AML-193 (cell line): ENCODE measurements around the gene SYNPR.
"Not testable (repeated sequence)": the region's sequence is repeated elsewhere in the genome, so short reads cannot be mapped to it uniquely, and the experiment has no call there.

Source experiments
- DNase-seq, 2 experiments: peaks; one replicate each; lab custom pipeline; 2025; lab: John Stamatoyannopoulos, UW

The SYNPR gene

DNA sequence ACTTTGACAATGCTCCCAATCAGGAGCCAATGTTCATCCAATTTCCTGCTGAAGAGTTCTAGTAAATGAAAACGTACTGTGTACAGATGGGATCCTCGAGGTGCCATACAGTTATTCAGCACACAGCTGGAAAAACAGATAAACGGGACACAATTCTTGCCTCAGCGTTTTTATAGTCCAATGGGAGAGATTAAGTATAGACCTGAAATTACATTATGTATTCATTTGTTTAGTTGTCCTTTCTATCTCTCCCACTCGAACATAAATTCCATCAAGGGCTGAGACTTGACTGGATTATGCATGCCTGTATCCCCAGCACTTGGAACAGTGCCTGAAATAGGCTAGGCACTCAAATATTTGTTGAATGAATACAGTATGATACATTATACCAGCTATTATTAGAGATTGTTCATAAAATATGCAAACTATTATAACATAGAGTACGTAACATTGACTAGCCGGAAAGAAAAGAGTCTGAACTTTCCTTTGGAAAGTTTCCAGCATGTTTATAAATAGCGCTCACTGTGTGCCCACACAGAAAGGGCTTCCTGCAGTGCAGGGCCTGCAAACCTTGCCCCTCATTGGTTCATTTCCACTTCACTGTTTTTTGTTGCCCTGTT is 346.9 kb downstream of the SYNPR start:
- no peak for DNase-seq

DNA sequence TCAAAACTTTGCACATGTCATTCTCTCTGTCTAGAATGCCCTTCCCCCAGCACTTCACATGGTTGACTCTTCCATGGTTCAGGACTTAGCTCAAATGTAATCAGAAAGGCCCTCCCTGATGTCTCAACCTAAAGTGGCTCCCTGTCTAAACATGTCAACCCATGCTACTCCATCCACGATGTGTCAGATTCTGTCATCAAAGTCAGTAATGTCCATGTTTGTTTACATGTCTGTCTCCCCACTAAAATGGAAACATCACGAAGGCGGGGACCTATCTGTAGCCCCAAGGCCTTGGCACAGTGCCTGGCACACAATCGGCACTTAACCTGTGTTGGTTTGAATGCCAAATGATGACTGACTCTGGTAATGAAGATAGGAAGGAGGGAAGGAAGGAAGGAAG is 353.6 kb downstream of the SYNPR start:
- DNase-seq = no peak

DNA sequence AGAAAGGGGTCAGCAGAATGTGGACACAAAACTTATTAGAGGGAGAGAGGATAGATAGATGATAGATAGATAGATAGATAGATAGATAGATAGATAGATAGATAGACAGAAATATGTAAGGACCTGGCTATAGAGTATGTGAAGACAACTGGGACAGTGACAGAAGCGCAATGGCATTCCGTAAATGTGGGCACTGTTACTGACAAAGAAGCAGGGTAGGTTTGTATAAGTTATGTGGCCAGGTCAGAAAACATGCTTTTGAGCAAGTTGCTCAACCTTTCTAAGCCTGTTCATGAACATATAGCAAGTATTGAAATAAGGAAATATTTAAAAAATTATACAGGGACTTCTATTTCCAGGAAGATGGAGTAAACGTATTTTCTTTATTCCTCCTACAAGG is 357.1 kb downstream of the SYNPR start:
- no peak for DNase-seq

DNA sequence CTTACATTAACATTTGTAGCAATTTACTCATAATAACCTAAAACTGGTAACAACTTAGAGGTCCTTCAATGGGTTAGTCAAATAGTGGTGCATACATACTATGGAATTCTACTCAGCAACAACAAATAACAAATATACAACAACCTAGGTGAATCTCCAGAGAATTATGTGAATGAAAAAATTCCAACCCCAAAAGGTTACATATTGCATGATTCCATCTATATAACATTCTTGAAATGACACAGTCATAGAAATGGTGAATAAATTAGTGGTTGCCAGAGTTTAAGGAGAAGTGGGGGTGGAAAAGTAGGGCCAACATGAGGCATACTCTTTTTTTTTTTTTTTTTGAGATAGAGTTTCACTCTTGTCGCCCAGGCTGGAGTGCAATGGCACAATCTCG is 361.7 kb downstream of the SYNPR start:
- DNase-seq = no peak

DNA sequence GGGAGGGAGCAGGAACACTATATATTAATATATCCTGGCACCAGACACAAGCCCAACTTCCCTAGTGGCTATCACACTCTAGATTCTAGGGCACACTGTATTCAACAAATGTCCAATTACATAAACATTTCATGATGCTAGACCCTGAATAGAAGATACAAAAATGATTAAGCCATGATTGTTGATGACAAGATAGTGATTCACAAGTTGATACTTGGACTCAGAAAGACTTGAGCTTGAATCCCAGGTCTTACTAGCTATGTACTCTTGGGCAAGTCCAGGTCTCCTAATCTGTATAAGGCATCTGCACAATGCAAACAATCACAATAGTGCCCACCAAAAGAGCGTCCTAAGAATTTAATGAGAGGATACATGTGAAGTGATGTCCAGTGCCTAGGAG is 364.4 kb downstream of the SYNPR start:
- DNase-seq = no peak

DNA sequence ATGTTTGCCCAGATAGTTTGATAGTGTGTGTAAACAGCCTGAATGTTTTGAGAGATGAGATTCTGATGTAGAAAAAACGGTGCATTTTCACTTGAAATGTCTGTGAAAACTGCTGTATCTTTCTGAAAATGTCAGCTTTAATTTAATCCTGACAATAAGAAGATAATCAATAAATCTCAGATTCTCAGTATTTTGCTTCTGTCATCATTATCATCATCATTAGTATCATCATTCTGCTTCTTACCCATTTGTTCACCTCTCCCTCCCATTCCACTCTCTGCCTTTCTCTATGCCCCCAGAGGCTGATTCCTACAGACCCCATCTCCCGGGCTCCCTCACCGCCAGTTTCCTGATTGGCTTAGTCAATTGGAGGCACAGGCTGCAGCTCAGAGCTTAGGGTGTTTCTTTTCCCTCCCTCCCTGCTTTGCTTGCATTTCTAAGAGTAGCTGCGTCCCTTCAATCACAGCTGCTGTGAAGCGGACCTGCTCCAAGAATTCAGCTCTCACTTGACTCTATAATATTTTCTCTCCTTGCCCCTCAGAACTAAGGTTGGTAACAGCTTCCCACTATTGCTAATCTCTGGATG is 366.2 kb downstream of the SYNPR start:
- no peak for DNase-seq

DNA sequence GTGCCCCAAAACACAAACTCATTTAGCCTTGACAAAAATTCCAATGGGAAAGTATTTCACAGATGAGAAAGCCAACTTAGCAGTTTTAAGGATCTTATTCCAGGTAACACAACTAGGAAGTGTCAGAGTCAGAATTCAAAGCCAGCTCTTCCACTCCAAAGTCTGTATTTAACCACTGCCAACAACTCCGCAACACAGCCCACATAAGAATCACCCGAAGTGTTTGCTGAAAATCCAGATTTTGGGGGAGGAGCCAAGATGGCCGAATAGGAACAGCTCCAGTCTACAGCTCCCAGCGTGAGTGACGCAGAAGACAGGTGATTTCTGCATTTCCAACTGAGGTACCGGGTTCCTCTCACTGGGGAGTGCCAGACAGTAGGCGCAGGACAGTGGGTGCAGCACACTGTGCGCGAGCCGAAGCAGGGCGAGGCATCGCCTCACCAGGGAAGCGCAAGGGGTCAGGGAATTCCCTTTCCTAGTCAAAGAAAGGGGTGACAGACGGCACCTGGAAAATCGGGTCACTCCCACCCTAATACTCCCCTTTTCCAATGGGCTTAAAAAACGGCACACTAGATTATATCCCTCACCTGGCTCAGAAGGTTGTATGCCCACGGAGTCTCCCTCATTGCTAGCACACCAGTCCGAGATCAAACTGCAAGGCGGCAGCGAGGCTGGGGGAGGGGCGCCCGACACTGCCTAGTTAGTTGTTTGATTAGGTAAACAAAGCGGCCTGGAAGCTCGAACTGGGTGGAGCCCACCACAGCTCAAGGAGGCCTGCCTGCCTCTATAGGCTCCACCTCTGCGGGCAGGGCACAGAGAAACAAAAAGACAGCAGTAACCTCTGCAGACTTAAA is 367.0 kb downstream of the SYNPR start:
- not testable (repeated sequence) for DNase-seq

DNA sequence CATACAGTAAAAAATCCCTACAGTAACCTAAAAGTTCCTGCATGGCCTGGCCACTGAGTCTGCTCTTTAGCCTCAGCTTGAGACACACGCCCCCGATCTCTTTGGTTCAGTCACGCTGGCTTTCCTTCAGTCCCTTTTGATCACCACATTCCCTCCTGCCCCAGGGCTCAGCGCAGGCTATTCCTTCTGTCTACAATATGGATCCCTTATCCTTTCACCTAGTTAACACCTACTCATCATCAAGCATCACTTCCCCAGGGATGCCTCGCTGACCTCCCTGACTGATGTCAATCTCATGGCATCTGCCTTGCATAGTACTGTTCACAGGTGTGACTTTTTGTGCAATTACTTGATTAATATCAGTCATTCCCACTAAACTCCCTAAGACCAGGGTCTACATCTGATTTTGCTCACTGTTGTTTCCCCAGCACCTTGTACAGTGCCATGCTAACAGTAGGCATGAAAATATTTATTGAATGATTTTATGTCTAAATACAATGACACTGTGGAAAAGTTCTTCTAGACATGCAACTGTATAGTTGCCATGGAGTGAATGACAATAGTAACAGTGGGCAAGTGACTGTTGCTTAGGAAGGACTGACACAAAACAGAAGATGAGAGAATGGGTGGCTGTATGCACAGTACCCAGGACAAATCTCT is 374.1 kb downstream of the SYNPR start, which contains the start of gene SNTN:
SNTN (plus strand) TSS at position 610 of the 660 bp plus-strand sequence; CDS start at position 623, 13 bp downstream.
- DNase-seq = no peak

DNA sequence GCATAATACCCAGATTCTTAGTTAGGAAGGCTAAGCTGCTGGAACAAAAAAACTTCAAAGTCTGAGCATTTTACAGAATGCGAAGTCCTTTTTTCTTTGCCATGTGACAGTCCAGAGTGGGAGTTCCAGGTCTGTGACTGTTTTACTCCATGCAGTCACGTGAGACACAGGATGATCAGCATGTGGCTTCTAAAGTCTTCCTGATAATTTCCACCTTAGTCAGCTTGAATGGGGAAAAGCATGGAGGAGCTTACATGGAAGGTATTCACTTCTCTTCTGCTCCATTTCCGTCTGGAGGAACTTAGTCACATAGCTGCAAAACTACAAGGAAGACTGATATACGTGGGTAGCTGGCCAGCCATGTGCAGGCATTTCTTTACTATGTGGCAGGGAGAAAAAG is 376.1 kb downstream of the SYNPR start:
- no peak for DNase-seq

DNA sequence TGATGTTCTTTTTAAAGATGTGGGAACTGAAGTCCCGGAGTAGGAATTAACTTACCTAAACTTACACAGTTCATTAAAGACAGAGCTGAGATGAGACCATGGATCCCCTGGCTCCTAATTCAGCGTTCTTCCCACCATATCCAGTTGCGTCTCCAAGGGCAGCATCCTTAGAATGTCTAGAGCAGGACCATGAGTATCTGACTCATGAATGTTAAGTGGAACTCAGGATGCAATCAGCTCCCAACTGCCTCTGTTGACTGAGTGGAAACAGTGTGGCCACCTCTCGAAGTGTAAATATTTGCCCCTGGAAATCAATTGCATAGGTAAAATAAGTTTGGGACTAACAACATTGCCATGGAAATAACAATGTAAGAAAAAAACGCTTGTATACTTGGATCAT is 376.8 kb downstream of the SYNPR start:
- DNase-seq = no peak

DNA sequence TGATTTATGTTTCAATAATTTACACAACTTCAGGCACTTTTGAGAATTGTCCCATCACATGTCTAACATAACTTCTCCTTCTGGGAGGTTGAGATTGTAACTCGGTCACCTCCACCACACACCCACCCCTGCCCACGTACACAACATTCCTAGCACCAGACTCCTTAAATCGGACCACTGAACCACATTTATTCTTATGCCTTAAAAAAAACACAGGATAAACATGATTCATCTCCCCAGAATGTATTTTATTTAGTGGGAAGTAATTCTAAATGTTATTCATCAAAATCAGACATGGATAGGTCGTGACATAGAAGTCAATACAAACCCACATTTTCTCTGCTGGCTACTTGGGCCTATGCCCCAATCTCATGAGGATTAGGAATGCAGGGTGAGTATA is 377.4 kb downstream of the SYNPR start:
- DNase-seq = no peak

DNA sequence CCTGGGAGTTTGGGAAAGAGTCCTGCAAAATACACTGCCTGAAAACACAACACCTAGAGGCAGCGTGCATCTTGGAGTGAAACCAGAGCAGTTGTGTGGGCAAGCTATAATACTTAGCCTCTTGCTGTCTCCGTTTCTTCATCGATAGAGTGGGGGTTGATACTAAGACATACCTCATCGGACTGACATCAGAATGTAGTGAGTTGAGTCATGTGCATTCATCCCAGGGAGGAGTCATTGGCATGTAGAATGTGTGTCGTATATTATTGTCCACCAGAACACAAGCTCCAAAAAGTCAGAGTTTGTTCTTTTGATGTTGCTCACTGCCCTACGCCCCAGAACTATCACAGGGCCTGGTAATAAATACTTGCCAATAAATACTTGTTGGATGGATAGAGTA is 378.7 kb downstream of the SYNPR start:
- no peak for DNase-seq

DNA sequence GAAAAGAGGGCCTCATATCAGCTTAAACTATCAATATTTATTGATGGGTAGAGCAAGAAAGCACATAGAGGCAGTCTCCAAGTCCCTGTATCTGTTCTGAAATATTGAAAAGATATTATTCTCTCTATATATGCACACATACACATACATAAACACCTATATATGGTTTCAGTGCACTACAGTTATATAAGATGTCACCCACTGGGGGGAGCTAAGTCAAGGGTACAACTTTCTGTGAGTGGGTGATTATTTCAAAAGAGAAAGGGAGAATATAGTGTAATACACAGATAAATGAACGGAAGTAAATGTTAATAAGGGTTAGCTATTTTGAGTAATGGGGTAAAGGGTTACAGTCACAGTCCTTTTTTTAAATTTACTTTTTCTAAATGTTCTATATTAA is 383.1 kb downstream of the SYNPR start:
- peak; percentile 19 to 36 for DNase-seq

DNA sequence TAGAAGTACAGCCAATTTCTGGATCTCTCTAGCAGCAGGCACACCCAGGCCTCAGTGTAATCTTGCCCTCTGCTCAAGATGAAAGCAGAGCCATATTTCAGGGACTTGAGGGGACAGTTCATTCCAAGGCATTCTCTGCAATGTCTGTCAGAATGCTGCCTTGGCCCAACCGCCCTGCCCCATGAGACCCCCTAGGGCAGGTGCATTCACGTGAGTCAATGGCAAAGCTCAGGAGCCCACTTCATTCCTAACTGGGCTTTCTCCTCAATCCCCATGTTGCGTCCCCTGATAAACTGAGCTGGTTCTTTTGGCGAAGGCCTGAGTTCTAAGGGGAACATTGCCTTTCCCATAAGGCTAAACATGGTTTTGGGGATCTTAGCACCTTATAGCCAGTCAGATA is 383.9 kb downstream of the SYNPR start:
- DNase-seq = no peak

DNA sequence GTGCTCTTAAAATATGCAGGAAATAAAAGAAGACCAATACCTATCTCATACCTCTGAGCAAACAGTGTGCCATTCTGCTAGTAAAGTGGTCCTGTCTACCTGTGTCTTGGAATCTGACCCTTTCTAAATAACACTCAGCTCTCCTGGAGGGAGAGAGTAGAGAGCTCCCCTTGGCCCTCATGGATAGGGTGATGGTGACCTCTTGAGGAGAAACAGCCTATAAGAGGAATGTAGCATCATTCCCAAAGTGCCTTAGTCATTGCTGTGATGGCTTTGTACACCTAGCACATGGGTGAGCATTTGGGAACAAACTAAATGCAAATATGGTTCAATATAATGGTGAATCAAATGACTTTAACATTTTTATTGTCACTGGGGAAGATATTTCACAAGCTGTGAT is 384.4 kb downstream of the SYNPR start:
- DNase-seq = no peak
